GM19463 (cell line): Measurements from ENCODE around the gene EXOSC7.
"Not testable (repeated sequence)": the region's sequence is repeated elsewhere in the genome, so short reads cannot be mapped to it uniquely, and the experiment has no call there.

Experiments
- ATAC-seq: cut with Tn5 transposase; IDR thresholded peaks from one replicate; pipeline ENCODE4 v1.9.1; 2021; ENCODE audit warnings: mild to moderate bottlenecking, moderate library complexity; ENCODE audit not compliant: unreplicated experiment

The EXOSC7 gene

GRCh38 chr3:44976002-44976815, at the start of gene EXOSC7, which contains the start of gene ZDHHC3:
Gene EXOSC7, plus strand, starts transcription at chr3:44976244. Its CDS starts 34 bp downstream, at chr3:44976278.
Gene ZDHHC3, minus strand, starts transcription at chr3:44976174. Its CDS starts 16,738 bp downstream, at chr3:44959436.
- peak; percentile 73 for ATAC-seq

DNA sequence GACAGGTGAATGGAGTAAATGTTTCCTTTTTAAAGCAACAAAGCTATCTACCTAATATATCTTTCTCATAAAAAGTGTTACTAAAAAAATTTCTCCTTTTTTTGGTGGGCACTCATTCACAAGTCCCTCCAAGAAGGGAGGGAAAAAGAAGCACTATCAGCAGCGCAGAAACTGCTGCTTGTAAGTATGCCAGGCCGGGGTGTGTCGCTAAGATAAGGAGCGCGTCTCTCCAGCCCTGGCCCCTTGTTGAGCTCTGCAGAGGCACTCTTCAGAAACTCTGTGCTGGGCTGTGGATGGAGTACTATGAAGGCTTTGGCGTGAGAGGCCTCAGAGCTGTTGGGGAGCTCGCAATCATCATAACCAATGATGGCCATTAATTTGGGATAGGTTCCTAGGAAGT, 49.1 kb upstream of the EXOSC7 start:
- ATAC-seq = no peak

DNA sequence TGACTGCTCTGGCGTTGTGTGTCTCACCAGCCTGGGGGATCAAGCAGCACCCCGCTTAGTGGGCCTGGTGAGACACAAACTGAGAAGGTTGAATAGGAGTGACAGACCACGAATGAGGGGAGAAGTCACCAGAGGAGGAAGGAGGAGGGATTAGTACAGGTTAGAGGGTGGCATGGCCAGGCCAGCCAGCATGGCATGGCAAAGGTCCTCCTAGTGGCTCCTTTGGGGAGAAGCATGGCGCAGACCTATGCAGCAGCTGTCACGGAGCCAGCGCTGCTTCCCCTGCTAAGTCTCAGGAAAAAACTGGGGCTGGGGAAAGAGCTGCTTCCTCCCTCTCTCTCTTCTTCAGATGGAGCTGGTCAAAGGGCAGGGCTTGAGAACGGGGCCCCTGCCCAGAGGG, 48.7 kb upstream of the EXOSC7 start:
- no peak for ATAC-seq

DNA sequence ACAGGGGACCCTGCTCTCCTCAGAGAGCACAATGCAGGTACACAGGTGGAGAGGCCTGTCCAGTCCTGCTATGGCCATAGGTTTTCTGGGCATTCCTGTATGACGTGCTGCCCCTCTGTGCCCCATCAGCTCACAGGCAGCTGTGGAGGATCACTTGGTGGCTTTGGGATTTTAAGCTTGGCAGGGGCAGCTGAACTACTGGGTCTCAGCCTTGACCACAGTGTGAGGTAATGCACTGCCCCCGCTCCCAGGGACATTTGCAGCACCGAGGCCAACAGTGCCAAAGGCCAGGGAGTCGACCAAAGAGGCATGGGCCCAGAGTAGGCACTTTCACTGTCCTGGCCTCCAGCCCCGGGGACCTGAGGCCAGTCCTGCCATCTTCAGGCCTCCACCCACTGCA, 46.3 kb upstream of the EXOSC7 start:
- ATAC-seq = no peak

DNA sequence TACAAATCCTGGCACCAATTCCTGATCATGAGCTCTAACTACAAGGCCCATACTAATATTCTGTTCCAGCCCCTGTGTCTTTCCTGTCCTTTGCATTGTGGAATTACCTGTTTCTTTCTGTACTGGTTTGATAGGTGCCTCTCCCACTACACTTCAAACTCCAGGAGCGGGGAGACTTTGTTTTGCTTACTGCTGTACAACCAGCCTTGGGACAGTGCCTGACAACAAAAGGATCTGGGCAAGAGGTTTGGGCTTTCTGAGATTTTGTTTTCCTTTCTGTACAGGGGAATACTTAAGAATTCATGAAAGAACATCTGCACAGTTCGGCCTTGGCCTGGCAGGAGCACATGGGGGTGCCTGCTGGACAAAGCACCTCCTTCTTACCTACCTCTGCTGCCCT, 45.1 kb upstream of the EXOSC7 start:
- ATAC-seq = no peak

DNA sequence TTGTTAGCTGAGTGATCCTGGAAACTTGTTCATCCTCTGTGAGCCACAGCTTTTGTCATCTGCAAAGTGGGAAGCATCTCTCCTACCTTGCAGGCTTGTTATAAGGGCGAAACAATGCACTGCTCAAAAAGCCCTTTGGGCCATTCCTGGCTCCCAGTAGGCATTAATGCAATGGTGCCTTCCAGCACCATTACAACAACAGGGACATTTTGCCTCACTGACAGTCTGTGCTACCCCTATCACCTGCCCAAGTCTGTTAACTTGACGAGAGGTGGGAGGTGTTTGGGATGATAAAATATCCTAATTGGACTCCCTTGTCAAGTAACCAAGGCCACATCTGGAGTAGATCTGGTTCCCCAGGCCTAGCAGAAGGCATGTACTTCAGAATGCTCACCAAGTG, 44.3 kb upstream of the EXOSC7 start:
- no peak for ATAC-seq

GRCh38 chr3:44932271-44932670, 43.8 kb upstream of the EXOSC7 start:
- no peak for ATAC-seq

- ATAC-seq = no peak
Observed at GRCh38 chr3:44932986-44933944, 42.8 kb upstream of the EXOSC7 start.

DNA sequence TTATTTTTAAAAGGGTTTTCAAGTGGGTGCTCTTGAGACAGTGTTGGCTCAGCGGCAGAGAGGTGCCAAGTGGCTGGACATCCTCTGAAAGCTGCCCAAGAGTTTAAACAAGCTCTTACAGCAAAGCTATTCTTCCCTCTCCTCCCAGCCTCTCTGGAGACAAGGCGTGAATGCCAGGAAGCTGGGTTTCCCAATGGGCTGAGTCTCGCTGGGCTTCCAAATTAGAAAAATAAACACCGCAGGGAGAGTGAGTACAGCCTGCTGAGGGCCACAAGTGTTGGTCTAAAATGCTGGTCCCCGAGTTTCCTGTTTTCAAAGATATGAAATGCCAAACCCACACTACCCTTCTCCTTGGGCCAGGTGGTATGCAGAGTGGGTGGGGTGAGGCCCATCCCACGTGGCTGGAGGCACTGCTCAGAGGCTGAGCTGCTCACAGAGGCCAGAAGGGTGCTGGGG, 36.4 kb upstream of the EXOSC7 start:
- ATAC-seq = no peak

GRCh38 chr3:44942202-44942921, 33.7 kb upstream of the EXOSC7 start:
- no peak for ATAC-seq

DNA sequence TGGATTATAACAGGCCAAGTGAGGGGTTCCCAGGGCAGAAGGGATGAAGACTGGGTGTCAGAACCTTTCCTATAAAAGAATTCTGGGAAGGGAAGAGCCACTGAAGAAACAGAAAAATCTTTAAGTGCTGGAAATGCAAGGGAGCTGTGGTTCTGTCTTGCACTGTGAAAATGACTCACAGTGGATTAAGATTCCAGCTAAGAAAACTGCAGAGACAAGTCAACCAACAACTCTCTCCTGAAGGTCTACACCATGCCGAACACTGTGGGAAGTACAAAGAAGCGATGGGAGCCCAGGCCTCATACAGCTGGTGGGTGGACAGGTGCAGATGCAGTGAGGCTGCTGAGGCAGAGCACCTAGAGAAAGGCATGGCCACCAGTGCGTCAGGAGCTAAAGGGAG, 27.8 kb upstream of the EXOSC7 start:
- ATAC-seq = no peak

GRCh38 chr3:44949770-44950169, 26.3 kb upstream of the EXOSC7 start:
- not testable (repeated sequence) for ATAC-seq

DNA sequence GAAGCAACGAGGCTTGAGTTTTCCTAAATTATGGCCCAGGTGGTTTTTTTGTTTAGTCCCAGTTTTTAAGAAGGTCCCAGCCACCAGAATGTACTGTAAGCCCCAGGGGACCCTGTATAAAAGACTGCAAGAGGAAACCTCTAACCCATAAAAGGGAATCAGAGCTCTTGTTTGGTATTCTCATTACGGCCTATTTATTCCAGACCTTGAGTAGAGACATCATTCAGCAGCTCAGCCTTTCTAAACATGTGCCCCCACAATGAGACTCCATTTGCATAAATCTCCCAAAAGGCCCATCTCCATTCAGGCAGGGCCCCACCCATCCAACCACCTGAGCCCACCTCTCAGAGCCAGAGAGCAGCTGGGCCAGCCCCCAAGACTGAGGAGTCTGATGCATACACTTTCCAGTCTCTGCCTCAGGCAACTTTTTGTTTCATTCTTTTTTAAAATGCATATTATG, 25.7 kb upstream of the EXOSC7 start:
- no peak for ATAC-seq

- no peak for ATAC-seq
Observed at GRCh38 chr3:44952689-44953088, 23.4 kb upstream of the EXOSC7 start.

DNA sequence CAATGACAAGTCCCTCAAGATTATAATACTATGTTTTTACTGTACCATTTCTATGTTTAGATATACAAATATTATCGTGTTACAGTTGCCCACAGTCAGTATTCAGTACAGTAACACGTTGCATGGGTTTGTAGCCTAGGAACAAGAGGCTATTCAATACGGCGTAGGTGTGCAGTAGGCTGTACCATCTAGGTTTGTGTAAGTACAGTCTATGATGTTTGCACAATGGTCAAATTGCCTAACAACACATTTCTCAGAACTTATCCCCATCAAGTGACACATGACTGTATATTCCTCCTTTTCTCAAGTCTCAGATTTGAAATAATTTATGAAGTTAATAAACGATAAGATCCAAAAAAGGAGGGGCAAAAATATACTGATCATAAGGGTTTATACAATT, 21.7 kb upstream of the EXOSC7 start:
- ATAC-seq = no peak

DNA sequence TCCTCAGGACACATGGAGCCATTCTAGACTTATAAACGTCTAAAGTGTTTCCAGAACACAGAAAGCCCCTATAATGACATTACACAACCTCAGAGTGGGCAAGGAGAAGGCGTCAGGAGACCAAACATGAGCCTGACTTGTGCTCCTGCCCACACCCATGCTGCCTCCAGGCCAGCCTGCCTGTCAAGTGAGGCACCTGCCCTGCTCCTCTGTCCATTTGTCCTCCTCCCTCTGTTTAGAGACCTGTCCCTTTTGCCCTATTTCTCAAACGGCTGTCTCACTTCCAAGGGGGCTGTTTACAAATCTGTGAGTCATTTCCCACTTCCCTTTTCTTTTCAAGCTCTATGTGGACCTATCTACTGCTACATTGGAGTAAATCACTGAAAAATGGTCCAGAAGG, 21.1 kb upstream of the EXOSC7 start:
- ATAC-seq = peak; percentile 77

DNA sequence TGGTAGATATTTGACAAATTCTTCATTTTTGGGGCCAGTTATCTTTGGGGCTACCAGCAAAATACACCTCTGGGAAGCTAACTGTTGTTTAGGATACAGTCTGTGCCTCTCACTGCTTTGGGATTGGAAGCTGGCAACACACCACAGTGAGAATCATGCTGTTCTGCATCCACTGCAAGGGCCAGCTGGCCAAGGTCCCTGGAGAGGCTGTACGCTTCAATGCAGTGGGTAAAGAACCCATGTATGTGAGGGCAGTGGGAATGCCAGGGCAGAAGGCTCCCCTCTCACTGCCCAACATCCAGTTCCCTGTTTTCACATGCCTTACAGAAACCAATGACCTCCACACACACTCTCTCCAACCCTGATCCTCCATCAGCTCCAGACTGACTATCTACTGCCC, 20.1 kb upstream of the EXOSC7 start:
- ATAC-seq = no peak

- no peak for ATAC-seq
Observed at GRCh38 chr3:44957986-44958385, 18.1 kb upstream of the EXOSC7 start.

DNA sequence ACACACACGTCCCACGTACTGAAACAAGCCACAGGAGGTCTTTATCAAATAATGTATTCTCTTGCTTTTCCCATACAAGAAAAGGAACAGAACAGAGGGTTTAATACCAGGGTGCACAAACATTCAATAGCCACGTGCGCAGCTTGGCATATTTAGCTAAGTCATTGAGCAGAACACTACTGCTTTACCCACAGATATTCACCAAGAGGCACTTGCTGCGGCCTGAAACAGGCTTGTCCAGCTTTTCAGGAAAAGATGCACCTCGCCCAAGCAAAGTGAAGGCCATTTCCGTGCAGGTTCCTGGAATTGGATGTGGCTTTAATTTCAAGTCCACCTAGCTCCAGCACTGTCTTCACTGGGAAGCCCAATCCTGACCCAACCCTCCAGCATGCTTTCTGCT, 17.7 kb upstream of the EXOSC7 start:
- no peak for ATAC-seq

DNA sequence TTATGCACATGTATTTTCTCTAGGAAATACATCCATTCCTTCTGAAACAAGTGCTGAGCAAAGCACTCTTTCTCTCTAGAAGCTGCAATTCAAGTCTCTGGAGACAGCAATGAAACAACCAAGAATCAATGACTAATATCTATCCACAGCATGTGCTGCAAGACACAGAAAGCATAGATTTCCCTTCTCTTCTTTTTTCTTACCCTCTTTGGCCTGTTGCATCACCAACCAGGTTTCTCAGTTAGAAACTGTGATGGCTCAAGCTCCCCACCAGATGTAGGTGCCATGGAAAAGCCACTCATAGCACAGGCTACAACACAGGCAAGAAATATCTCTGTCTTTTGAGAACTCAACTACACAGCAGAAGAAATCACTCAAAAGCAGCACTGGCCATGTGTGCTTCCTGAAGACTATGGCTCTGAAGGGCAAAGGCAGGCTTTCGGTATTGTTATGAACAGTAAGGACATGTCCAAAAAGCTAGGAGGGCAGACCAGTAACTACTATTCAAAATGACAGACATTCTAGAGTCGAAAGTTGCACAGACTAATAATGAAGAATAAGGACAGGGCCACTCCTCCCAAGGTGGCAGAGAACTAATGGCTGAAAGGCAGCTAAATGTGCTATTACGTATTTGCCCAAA, 15.5 kb upstream of the EXOSC7 start:
- no peak for ATAC-seq
